Activated naive CD4-positive, alpha-beta T cell treated with Interleukin-2 at 50 U/mL for 16 hours (primary cell): ENCODE measurements around the gene REEP1.

Experiments
- DNase-seq: peaks from one replicate; pipeline ENCODE4 v3.0.0-alpha.2; 2020

REEP1 gene, protein sequence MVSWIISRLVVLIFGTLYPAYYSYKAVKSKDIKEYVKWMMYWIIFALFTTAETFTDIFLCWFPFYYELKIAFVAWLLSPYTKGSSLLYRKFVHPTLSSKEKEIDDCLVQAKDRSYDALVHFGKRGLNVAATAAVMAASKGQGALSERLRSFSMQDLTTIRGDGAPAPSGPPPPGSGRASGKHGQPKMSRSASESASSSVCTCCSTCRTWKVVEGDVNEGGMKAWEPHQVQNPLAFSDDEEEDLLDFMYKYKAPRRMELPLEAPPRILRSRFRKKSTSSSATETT

DNA sequence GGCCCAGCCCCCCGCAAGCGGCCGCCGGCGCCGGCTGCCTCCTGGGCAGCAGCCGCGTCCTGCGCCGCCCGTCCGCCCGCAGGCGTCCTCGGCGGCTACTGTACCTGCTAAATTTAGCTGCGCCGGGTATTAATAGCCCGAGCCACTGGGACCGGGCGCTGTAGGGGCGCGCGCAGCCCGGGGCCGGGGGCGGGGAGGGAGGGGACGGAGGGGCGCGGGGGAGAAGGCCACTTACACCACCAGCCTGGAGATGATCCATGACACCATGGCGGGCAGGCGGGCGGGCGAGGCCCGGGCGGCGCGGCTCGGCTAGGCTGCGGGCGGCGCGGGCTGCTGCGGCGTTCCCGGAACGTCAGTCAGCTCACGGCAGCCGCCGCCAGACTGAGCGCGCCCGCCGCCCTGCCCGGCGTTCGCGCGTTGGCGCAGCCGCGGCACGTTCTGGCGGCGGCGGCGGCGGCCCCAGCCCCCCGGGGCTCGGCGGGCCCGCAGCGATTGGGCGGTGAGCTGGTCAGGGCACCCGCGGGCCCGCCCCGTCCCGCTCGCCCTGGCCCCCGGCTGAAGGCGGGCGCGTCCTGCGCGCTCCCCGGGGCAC is at the start of gene REEP1:
Gene REEP1 (minus strand): TSS at position 383 of the 592 bp plus-strand sequence. CDS start 116 bp downstream, at position 267.
- DNase-seq, result peak; percentile 4

DNA sequence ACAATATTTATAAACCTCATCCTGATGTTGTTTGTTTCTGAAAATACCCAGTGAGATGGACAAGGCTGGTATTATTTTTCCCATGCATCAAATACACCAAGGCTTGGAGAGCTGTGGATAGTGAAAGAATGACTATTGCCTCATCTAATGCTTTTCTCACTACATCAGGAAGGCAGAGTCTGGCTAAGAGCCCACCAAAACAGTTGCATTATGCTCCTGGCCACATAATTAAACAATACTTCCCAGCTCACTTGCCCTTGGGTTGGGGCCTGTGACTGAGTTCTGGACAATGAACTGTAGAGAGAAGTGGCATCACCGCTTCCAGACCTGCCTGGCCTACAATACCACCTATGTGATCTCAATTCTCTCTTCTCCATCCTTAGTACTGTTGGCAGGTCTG is 46.4 kb upstream of the REEP1 start:
- no peak for DNase-seq

DNA sequence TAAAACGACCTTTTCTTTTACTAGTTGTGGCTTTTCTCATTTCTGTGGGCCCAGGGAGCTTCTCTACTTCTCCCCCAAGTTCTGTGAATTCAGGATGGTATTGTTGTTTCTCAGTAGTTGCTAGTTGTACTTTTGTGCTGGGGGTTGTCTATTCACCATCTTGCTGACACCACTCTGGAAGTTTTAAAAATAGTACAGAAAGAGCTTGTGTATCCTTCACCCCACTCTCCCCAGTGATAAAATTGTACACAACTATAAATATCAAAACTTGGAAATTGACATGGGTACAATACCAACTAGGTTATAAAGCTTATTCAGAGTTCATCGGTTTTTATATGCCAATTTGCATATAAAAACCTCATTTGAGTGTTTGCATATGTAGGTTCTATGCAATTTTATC is 45.3 kb upstream of the REEP1 start:
- no peak for DNase-seq

DNA sequence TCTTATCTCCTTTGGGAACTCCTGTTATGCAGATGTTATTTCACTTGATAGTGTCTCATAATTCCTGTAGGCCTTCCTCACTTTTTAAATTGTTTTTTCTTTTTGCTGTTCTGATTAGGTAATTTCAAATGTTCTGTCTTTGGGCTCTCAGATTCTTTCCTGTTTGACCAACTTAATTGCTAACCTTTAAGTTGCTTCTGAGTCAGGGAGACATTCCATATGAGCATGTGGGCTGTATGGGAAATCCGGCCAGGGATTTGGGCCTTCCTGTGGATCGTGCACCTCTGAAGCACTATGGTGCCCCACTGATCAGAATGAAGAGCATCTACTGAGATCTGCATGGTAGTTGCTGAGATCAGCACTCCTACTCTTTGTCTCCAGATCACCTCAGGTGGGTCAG is 44.7 kb upstream of the REEP1 start:
- DNase-seq, result no peak

DNA sequence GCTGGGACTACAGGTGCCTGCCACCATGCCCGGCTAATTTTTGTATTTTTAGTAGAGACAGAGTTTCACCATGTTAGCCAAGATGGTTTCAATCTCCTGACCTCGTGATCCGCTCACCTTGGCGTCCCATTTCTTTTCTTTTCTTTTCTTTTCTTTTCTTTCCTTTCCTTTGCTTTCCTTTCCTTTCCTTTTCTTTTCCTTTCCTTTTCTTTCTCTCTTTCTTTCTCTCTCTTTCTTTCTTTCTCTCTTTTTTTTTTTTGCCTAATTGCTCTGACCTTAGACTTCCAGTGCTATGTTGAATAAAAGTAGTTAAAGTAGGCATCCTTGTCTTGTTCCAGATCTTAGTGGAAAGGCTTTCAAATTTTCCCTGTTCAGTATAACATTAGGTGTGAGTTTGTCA is 41.0 kb upstream of the REEP1 start:
- DNase-seq, result no peak

DNA sequence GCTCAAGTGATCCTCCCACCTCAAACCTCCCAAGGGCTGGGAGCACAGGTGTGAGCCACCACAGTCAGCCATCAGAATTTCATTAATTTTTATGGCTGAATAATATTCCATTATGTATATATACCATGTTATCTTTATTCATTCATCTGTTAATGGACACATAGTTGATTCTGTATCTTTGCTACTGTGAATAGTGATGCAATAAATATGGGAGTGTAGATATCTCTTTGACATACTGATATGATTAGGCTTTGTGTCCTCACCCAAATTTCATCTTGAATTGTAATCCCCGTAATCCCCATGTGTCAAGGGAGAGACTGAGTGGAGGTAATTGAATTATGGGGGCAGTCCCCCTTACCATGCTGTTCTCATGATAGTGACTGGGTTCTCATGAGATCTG is 38.2 kb upstream of the REEP1 start:
- DNase-seq, result no peak

DNA sequence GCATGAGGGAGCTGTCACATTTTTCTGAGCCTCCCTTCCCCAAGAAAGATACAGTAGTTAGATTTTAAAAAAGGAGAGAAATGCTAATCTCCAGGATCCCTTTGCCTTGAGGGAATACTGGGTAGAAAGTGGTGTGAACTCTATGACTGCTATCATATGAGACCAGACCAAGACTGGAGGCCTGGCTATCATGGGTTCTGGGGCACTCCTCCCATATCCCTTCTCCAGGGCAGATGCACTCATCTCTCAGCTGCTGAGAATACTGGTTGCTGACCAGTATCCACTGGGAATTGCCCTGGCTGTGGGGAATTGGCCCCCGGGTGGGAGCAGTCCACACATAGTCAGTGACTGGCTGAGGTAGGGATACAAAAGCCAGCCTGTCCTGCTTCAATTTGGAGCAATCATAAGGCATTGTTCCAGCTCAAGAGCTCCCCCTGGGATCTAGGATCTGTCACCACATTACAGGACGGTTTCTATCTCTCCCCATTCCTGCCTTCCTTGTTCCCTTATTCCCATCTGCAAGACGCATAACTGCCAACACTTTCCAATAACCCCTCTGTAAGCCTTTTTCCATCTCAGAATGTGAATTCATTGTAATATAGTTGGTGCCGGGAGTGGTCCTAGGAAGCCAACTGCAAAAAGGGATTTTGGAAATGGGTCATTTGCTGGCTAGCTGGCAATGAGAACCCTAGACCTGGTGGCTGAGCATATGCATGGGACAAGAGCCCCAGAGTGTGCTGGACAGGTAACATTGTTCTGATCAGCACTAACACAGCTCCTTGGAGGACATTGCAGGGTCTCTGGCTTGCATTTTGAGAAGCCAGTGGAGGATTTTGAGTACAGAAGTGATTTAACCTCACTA is 35.4 kb upstream of the REEP1 start:
- no peak for DNase-seq

DNA sequence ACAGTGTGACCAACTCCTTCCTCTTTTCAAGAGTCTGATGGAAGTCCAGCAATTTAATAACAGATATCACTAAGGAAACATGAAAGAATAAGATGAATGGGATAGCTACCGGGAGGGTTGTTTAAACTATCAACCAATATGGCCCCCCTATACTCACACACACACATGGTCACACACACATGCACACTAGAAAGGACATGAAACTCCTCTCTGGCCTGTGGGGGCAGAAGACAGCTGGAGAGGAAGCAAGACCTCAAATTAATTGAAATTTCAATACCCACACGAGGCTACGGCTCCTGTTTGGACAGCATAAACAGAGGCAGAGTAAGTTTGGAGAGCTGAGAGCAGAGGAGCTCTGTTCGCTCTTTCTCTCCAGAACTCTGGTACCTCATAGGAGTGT is 34.7 kb upstream of the REEP1 start:
- no peak for DNase-seq

DNA sequence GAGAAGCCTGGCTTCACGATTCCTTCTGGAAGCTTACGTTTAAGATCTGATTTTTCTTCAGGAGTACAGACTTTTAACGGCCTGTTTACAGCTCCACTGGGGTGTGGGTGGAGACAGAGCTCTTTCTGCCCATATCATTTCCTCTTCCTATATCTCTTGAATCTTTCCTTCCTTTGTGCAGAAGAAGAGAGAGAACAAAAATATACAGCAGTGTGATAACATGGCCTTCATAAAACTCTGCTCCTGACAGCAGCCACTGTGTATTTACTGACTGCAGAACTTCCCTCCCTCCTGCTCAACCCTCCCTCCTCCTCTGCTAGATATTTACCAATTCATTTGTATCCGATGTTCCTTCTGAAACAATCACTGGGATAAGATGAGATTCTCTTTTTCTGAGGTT is 34.1 kb upstream of the REEP1 start:
- no peak for DNase-seq

DNA sequence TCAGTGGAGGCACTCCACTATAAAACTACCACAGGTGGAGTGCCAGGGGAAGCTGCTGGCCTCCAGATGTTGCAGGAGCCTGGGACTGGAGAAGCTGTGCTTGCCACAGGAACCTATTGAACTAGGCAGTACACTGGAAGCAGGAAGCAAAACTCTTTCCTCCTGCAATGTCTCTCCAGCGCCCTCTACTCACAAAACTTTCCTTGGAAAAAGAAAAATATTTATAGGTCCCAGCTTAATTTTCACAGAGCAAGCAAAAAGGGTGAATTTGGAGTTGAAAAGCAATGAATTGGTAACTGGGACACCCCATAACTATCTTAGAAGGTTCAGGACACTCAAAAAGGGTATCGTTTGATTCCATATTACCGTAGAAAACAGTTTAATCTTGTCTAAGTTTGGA is 33.2 kb upstream of the REEP1 start:
- DNase-seq, result no peak

DNA sequence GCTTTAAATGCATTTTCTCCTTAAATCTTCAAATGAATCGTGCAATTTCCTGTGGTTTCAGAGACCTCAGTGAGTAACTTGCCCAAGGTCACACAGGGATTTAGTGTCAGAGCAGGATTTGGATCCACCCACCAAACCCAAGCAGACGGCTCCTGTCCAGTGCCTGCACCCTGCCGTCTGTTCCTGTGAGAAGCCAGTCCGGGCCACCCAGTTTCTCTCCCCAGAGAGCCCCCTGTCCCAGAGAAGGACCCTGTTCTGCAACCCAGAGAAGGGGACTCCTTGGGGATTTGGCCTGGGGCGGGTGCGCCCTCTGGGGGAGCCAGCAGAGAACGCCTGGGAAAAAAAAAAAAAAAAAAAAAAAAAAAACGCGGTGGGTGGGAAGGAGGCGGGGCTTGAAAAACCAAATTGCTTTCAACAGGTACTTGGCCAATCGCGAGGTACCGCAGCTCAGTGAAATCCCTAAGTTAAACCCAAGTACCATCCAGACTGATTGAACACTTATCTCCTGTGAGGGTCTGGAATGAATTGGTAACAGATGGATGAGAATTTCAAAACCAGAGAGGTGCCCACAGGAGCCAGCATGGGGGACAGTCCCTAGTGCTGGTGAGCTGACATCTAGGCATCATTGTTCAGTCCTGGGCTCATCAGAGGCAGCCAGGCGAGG is 30.9 kb upstream of the REEP1 start:
- peak; percentile 40 for DNase-seq

DNA sequence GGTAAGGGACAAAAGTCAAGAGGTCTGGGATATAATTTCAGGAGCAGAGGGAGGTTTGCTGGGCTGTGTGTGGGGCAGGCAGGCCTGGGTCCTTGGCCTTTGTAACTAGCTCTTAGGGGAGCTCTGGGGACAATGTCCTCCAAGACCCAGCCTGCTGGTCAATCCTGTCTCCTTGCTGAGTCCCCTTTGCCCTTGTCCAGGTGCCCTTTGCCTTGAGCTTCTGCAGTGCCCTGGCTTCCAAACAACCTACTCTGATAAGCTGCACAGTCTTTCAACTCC is 30.0 kb upstream of the REEP1 start:
- no peak for DNase-seq

DNA sequence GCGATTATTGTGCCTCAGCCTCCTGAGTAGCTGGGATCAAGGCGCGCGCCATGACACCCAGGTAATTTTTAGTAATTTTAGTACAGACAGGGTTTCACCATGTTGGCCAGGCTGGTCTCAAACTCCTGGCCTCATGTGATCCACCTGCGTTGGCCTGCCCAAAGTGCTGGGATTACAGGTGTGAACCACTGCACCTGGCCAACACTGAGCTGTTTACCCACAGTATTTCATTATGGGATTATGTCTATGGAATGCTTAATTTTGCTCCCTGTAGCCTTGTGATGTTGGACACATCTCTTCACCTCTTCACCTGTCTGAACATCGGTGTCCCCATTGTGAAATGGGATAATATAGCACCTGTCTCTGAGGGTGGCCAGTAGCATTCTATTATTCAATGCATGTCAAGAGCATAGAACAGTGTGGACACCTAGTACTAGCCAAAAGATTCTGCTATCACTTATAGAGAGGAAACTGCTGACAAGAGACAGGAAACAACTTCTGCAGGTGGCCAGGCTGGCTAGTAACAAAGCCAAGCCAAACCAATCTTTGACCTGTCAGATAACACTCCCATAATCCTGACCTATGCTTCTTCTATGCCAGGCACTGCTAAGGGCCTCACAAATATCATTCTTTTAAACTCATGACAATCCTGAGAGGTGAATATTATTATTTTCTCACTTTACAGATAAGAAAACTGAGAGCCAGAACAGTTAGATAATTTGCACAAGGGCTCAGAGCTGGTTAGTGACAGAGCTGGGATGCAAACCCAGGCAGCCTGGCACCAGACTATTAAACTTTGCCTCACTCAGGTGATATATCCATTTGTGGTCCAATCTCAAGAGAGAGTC is 29.4 kb upstream of the REEP1 start:
- no peak for DNase-seq

DNA sequence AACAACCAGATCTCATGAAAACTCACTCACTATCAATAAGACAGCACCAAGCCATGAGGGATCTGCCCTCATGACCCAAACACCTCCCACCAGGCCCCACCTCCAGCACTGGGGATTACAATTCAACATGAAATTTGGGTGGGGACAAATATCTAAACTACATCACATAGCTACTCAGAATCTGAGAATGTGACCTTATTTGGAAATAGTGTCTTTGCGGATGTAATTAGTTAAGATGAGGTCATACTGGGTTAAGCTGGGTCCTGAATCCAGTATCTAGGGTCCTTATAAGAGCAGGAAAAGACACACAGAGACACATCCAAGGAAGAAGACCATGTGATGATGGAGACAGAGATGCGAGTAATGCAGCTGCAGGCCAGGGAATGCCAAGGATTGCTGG is 27.5 kb upstream of the REEP1 start:
- DNase-seq, result no peak

DNA sequence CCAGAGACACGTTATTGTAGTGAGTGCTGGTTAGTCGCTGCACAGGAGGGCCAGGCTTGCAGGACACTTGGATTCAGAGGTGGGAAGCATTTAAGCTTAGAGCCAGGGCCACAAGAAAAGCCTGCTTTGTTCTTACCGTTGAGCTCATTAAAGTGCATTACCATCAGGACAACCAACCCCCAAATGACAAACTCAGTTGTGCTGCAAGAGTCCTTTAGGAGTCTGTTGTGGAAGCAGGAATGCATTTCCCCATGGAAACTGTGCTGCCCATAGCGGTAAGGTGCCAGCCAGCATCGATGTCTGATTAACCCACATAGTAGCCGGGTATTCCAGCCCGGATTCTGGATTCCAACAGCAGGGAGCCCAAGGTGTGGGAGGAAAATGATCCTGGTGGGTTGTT is 23.4 kb upstream of the REEP1 start:
- DNase-seq, result no peak

DNA sequence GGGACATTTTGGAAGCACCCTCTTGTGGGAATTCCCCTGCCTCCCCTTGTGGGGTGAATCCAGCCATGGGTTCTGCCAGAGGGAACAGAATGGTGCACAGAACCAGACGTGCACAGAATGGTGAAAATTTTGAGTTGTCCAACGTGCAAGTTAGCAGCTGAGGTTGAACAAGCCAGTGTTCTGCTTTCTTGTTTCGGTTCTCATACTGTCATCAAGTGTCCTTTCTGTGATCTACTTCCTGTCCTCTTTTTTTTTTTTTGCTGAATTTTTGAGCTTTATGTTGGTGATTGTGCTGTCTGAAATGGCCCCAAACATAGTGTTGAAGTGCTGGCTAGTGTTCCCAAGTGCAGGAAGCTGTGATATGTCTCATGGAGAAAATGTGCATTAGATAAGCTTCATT is 21.5 kb upstream of the REEP1 start:
- DNase-seq, result no peak

DNA sequence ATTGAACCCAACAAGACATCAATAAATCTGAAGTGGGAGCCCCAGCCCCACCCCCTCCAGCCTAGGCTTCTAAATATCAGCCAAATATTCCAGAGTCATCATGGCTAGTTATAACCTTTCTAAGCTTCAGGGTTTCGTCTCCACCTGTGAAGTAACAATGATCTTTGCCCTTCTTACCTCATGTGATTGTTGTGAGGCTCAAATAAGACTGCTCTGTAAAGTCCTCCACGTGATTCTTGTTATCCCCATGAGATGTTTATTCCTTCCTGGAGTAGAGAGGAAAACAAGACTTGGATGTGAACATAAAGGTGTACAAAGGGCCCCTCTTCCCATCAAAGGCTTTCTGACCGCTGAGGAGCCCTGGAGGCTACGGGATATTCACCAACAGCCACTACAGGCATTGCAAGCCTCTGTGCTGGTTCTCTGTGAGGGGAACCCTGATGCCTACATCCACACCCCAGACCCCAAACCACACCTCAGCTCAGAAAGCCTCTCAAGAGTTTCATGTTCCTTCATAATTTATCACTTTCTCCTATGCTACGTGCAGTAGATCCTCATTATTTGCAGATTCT is 20.1 kb upstream of the REEP1 start:
- DNase-seq, result no peak

DNA sequence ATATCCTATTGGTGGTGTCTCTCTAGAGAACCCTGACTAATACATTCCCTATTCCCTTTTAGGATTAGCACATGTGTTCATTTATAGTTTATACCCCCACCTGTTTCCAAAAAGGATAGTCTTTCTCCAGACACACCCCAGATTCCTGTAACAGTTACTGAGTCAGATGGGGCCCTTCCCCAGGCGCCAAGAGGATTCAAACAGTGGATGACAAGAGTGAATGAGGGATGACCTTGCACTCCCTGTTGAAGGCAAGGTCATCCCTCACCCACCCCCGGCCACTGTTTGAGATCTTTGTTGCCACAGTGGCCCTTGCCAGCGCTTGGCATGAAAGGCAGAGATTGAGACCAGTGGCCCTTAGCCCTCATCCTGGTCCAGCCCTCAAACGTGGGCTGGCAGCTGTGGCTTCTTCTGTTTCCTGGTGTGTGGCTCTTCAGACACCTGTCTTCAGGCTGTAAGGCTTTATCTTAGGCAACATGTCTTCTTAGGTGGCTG is 15.3 kb upstream of the REEP1 start:
- DNase-seq, result no peak

DNA sequence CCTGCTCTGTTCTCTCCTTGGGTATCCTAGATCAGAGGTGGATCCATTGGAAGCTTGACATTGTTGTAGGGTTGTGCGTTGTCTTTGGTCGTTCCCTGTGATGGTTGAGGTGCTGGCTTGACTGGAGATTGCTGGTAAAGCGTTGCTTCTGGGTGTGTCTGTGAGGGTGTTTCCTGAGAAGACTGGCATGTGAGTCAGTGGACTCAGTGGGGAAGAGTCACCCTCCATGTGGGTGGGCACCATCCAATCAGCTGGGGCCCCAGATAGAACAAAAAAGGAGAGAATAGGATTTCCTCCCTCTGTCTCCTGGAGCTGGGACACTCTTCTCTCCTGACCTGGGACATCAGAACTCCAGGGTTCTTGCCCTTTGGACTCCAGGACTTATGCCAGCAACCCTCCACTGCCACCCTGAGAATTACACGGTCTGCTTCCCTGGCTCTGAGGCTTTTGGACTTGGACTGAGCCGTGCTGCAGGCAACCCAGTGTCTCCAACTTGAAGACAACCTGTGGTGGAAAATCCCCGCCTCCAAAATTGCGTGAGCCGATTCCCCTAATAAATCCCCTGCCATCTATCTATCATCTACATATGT is 14.8 kb upstream of the REEP1 start:
- no peak for DNase-seq

DNA sequence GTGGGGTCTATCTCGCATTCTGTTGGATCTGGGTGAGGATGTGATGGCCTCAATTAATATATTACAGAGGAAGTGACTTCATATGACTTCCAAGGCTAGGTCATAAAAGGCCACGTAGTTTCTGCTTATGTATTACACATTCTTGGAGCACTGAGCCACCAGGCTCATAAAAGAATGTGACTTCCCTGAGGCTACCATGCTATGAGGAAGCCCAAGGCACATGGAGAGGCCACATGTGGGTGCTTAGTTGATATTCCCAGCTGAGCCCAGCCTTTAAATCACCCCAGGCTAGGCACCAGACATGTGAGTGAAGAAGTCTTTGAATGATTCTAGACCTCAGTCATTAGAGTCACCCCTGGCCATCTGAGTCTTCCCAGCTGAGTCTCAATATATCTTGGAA is 13.3 kb upstream of the REEP1 start:
- no peak for DNase-seq

DNA sequence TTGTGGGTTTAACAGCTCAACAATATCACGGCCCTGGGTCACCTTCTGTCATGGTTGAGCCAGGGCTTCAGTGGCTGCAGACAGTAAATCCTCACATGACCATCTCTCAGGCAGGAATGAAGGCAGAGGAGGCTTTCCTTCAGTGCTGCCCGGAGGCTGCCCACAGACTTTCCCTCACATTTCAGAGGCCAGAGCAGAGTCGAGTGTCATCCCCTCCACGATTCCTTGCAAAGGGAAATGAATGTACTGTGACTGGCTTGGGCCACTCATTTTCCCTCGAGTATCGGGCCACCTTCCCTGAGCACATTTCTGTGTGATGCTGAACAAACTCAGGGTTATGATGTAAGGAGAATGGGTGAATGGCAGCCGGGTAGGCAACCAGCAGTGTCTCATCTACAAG is 10.0 kb upstream of the REEP1 start:
- DNase-seq, result no peak
